BE2C (cell line): ENCODE data around the gene ADGRL3.
"Not testable (repeated sequence)": the region's sequence is repeated elsewhere in the genome, so short reads cannot be mapped to it uniquely, and the experiment has no call there.

Experiments used
- DNase-seq: peaks from one replicate; pipeline ENCODE4 v3.0.0-alpha.2; 2020
- H3K27me3 ChIP-seq: fragments of 250-450 bp; sonication (Bioruptor Pico); 2 replicates; pipeline ENCODE4 v1.5.1; 2020; ENCODE audit warnings: mild to moderate bottlenecking
- H3K36me3 ChIP-seq: fragments of 250-450 bp; sonication (Bioruptor Pico); 2 replicates; pipeline ENCODE4 v1.5.1; 2020; ENCODE audit warnings: mild to moderate bottlenecking
- H3K4me1 ChIP-seq: fragments of 250-450 bp; sonication (Bioruptor Pico); 2 replicates; pipeline ENCODE4 v1.5.1; 2020
- H3K4me3 ChIP-seq: 2 replicates; pipeline ENCODE4 v1.5.1; 2011; ENCODE audit warnings: low read depth, low read length
- H3K9me3 ChIP-seq: fragments of 250-450 bp; sonication (Bioruptor Pico); 2 replicates; pipeline ENCODE4 v1.5.1; 2020
- TF ChIP-seq, protein P1 (sequence below): IDR thresholded peaks from 2 replicates; pipeline ENCODE4 v1.5.1; 2012; ENCODE audit warnings: mild to moderate bottlenecking, low read depth, low read length

Gene ADGRL3

DNA sequence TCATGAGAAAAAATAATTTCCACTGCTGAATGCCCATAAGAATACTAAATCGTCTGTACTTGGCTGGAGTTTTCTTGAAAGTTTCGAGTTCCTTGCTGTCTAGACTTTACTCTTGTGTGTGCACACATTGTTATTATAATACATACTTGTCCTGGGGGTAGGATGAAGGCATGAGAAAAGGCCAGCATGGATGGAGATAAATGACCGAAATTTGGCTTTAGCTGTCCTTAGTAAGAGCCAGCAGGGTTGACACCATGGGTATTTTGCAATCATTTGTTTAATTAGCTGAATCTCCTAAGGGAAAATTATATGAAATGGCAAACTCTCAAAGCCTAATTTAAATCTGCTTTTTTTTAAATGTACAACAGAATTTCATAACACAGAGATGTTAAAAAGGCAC, 641.6 kb downstream of the ADGRL3 start:
- TF ChIP-seq, protein P1, sequence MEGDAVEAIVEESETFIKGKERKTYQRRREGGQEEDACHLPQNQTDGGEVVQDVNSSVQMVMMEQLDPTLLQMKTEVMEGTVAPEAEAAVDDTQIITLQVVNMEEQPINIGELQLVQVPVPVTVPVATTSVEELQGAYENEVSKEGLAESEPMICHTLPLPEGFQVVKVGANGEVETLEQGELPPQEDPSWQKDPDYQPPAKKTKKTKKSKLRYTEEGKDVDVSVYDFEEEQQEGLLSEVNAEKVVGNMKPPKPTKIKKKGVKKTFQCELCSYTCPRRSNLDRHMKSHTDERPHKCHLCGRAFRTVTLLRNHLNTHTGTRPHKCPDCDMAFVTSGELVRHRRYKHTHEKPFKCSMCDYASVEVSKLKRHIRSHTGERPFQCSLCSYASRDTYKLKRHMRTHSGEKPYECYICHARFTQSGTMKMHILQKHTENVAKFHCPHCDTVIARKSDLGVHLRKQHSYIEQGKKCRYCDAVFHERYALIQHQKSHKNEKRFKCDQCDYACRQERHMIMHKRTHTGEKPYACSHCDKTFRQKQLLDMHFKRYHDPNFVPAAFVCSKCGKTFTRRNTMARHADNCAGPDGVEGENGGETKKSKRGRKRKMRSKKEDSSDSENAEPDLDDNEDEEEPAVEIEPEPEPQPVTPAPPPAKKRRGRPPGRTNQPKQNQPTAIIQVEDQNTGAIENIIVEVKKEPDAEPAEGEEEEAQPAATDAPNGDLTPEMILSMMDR: no peak
- no peaks in the 10 kb centered on the region for H3K4me1 ChIP-seq
- no peak overlapping the region for H3K4me3 ChIP-seq
- no peaks in the 10 kb centered on the region for H3K9me3 ChIP-seq
- DNase-seq: no peak
- H3K36me3 ChIP-seq: no peaks in the 10 kb centered on the region
- H3K27me3 ChIP-seq: no peaks in the 10 kb centered on the region

DNA sequence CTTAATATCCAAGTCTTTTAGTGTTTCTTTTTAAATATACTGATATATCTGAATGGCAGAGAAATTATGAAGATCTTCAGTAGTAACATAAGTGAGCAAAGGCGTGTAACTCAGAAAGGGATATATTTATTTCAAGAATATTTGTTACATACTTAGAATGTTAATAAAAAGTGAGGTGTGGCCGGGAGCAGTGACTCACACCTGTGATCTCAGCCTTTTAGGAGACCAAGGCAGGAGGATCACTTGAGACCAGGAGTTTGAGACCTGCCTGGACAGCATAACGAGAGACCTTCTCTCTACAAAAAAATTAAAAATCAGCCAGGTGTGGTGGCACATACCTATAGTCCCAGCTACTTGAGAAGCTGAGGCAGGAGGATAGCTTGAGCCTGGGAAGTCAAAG, 651.0 kb downstream of the ADGRL3 start:
- Histone ChIP-seq H3K4me1 (no peaks in the 10 kb centered on the region), H3K4me3 (no peak overlapping the region), H3K9me3 (no peaks in the 10 kb centered on the region), H3K36me3 (no peaks in the 10 kb centered on the region), H3K27me3 (no peaks in the 10 kb centered on the region)
- no peak for DNase-seq
- TF ChIP-seq, protein P1: no peak

DNA sequence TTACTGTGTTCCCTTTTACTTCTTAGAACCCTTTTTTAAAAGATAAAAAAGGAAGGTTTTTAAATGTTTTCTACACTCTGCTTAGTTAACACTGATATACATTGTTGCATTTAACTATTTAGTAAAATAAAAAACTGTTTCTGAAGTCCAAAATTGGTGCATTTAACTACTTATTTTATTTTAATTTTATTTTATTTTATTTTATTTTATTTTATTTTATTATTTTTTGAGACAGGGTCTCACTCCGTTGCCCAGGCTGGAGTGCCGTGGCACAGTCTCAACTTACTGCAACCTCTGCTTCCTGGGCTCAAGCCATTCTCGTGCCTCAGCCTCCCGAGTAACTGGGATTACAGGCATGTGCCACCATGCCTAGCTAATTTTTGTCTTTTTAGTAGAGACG, 652.0 kb downstream of the ADGRL3 start:
- H3K27me3 ChIP-seq, H3K36me3 ChIP-seq, DNase-seq, H3K4me1 ChIP-seq, H3K9me3 ChIP-seq, H3K4me3 ChIP-seq: not testable (repeated sequence)

DNA sequence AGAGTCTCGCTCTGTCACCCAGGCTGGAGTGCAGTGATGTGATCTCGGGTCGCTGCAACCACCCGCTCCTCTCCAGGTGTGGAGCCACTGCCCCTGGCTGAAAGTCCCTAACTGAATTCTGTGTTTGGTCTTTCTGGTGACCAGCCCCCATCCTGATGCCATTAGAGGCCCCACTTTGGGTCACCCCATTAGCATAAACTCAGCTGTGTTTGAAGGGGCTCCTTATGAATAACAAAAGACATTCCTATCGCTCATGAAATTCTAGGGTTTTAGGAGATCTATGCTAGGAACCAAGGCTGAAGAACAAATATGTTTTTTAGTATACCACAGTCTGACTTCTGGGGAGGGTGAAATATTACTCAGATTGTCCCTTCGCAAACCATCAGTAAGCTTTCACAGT, 652.9 kb downstream of the ADGRL3 start:
- Histone ChIP-seq H3K9me3 (no peaks in the 10 kb centered on the region), H3K36me3 (no peaks in the 10 kb centered on the region), H3K4me3 (no peak overlapping the region), H3K27me3 (no peaks in the 10 kb centered on the region), H3K4me1 (no peaks in the 10 kb centered on the region)
- TF ChIP-seq, protein P1: no peak
- DNase-seq: no peak

DNA sequence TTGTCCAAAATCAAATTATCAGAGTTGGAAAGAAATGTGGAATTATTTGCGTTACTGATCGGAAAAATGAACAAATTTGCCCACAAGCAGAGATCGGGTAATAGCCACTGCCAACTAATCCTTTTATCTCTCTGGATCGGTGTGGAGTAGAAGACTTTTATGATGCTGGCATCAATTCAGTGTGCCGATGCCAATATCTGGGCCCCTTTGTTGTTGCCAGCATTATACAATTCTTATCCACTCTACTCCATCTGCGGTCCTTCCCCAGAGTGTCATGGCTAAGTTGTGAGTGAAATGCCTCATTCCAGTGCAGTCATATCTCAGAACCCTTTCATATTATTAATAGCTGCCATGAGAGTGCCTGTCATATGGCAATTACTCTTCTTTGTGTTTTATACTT, 660.2 kb downstream of the ADGRL3 start:
- no peak overlapping the region for H3K4me3 ChIP-seq
- H3K36me3 ChIP-seq: no peaks in the 10 kb centered on the region
- TF ChIP-seq, protein P1: no peak
- no peak for DNase-seq
- no peaks in the 10 kb centered on the region for H3K4me1 ChIP-seq
- H3K9me3 ChIP-seq: no peaks in the 10 kb centered on the region
- H3K27me3 ChIP-seq: no peaks in the 10 kb centered on the region

DNA sequence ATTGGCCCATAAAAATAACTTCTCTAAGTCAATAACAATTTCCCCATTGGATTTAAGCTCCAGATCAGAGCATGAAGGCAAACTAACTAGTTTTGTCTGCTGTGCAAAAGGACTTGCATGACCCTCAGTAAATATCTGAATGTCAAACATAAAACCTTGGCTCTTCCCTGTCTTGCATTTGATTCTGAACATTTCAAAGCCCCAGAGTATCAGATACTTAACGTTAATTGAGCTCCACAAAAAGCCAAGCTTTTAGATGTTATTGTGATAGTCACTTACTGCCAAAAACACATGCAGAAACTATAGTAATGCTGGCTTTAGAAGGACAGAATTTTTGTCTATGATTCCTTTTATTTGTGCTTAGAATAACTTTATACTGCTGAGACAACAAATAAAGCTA, 664.2 kb downstream of the ADGRL3 start:
- H3K4me3 ChIP-seq: no peak overlapping the region
- H3K9me3 ChIP-seq: no peaks in the 10 kb centered on the region
- no peaks in the 10 kb centered on the region for H3K36me3 ChIP-seq
- DNase-seq: no peak
- no peaks in the 10 kb centered on the region for H3K27me3 ChIP-seq
- no peaks in the 10 kb centered on the region for H3K4me1 ChIP-seq
- TF ChIP-seq, protein P1: no peak

DNA sequence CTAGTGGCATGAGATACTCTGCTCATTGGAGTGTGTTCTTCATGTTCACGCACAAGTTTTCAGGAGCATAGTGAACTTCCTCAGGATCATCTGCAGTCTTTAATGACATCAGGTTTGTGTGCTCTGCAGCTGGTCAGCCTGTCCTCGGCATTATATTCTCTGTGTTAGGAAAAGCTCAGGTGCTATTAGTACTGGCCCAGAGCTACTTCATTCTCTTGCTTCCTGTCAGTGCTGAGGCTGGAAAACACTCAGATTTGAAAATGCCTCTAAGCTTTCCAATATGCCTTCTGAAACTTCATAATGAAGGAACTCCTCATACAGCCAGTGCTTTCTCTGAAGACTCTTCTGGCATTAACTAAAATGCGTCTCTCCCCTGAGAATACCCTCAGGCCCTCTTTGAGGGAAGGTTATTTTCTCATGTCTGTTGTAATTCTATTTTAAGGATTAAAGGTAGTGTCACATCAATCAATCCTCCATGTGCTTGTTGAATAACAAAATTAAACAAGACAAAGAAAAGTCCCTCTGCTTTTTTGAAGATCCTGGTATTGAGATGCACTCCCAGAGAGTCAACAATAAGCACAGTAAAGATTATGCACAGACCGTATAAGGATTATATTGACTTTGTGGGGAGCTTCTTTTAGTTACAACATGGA, 666.4 kb downstream of the ADGRL3 start:
- Histone ChIP-seq H3K4me1 (no peaks in the 10 kb centered on the region), H3K9me3 (no peaks in the 10 kb centered on the region), H3K27me3 (no peaks in the 10 kb centered on the region), H3K4me3 (no peak overlapping the region), H3K36me3 (no peaks in the 10 kb centered on the region)
- DNase-seq: no peak
- TF ChIP-seq, protein P1: no peak
